Bronchial epithelial cell (primary cell): ENCODE results near the gene DLG1. TPM values are rescaled to one million over a fixed set of nuclear protein-coding genes. Genes with fewer than 3 reads are reported as not detected.

ENCODE experiments used
- DNase-seq: peaks from one replicate; pipeline ENCODE4 v3.0.0-alpha.2; 2010; ENCODE audit warnings: low read depth
- FAIRE-seq: peaks from 2 replicates; lab custom pipeline; 2011; peaks lifted over from hg19 to GRCh38; lab: Jason Lieb, UNC
- H3K27me3 ChIP-seq: 2 replicates; pipeline ENCODE4 v1.5.1; 2011; ENCODE audit warnings: low read length; ENCODE audit not compliant: control insufficient read depth, insufficient read depth
- H3K36me3 ChIP-seq: 2 replicates; pipeline ENCODE4 v1.5.1; 2011; ENCODE audit warnings: low read length; ENCODE audit not compliant: control insufficient read depth, insufficient read depth
- H3K4me3 ChIP-seq: 2 replicates; pipeline ENCODE4 v1.5.1; 2011; ENCODE audit warnings: mild to moderate bottlenecking, low read depth, low read length, control low read depth
- CTCF ChIP-seq: IDR thresholded peaks from 2 replicates; pipeline ENCODE4 v1.5.1; 2011; ENCODE audit warnings: mild to moderate bottlenecking, moderate library complexity, low read length, control low read depth, inconsistent platforms; ENCODE audit not compliant: insufficient read depth, severe bottlenecking
- total RNA-seq: library from RNA; depleted of rRNA; stranded (reverse); fragments of >200 nt; gene quantifications from 2 replicates; pipeline ENCODE4 v1.2.1, GENCODE V29; 2014

The DLG1 gene
- total RNA-seq, 1 donor from 2014 or later, result 66.6 TPM

GRCh38 chr3:197343111-197343510, 44.7 kb upstream of the DLG1 start:
- no peaks in the 10 kb centered on the region for H3K27me3 ChIP-seq
- no peak overlapping the region for H3K4me3 ChIP-seq
- DNase-seq (no peak), FAIRE-seq (no peak)
- H3K36me3 ChIP-seq, result no peaks in the 10 kb centered on the region
- TF ChIP-seq CTCF, result no peak

GRCh38 chr3:197340521-197340871, 42.1 kb upstream of the DLG1 start:
- H3K36me3 ChIP-seq, result no peaks in the 10 kb centered on the region
- no peak for TF ChIP-seq CTCF
- DNase-seq (no peak), FAIRE-seq (no peak)
- no peaks in the 10 kb centered on the region for H3K27me3 ChIP-seq
- H3K4me3 ChIP-seq, result no peak overlapping the region

- TF ChIP-seq CTCF, result no peak
- DNase-seq, result peak; percentile 60
- no peak for FAIRE-seq
These were observed 41.6 kb upstream of the DLG1 start for GRCh38 chr3:197339841-197340520.

GRCh38 chr3:197338586-197338985, 40.2 kb upstream of the DLG1 start:
- FAIRE-seq, result no peak
- Histone ChIP-seq H3K36me3 (no peaks in the 10 kb centered on the region), H3K4me3 (no peak overlapping the region), H3K27me3 (no peaks in the 10 kb centered on the region)
- DNase-seq, result no peak
- no peak for TF ChIP-seq CTCF

More at GRCh38 chr3:197339841-197340520, 41.6 kb upstream of the DLG1 start:
- no peak overlapping the region for H3K4me3 ChIP-seq
- no peaks in the 10 kb centered on the region for H3K27me3 ChIP-seq
- H3K36me3 ChIP-seq, result no peaks in the 10 kb centered on the region

- TF ChIP-seq CTCF, result no peak
- FAIRE-seq (no peak), DNase-seq (peak; percentile 55)
- H3K4me3 ChIP-seq, result no peak overlapping the region
- H3K36me3 ChIP-seq, result no peaks in the 10 kb centered on the region
- H3K27me3 ChIP-seq, result no peaks in the 10 kb centered on the region
These were observed 39.2 kb upstream of the DLG1 start for GRCh38 chr3:197337656-197338055.

- DNase-seq (no peak), FAIRE-seq (no peak)
- no peak for TF ChIP-seq CTCF
- no peaks in the 10 kb centered on the region for H3K27me3 ChIP-seq
- no peak overlapping the region for H3K4me3 ChIP-seq
- H3K36me3 ChIP-seq, result no peaks in the 10 kb centered on the region
These were observed 38.8 kb upstream of the DLG1 start for GRCh38 chr3:197337214-197337613.
